Lower lobe of right lung (tissue), 2 donors: Measurements from ENCODE around the gene GALNT13. TPM values are rescaled to one million over a fixed set of nuclear protein-coding genes. Genes with fewer than 3 reads are reported as not detected.

ENCODE experiments used
- ATAC-seq, 2 donors: fragments of 200-7000 bp; cut with Tn5 transposase; one replicate each; pipeline ENCODE4 v1.9.1; 2020 to 2022; ENCODE audit warnings: mild to moderate bottlenecking in 2 of 2, moderate library complexity in 2 of 2
- DNase-seq: peaks from one replicate; pipeline ENCODE4 v3.0.0-alpha.2; 2020
- H3K27ac ChIP-seq: fragments of 200-600 bp; one replicate; pipeline ENCODE4 v1.8.0; 2022
- H3K27me3 ChIP-seq: fragments of 200-600 bp; one replicate; pipeline ENCODE4 v1.8.0; 2022; ENCODE audit warnings: low read depth
- H3K36me3 ChIP-seq: fragments of 200-600 bp; one replicate; pipeline ENCODE4 v1.8.0; 2022; ENCODE audit warnings: mild to moderate bottlenecking
- H3K4me1 ChIP-seq: fragments of 200-600 bp; one replicate; pipeline ENCODE4 v1.8.0; 2022
- H3K4me3 ChIP-seq: fragments of 200-600 bp; one replicate; pipeline ENCODE4 v1.8.0; 2022; ENCODE audit warnings: mild to moderate bottlenecking
- H3K9me3 ChIP-seq: fragments of 200-600 bp; one replicate; pipeline ENCODE4 v1.8.0; 2022
- CTCF ChIP-seq: fragments of 200-600 bp; IDR thresholded peaks from one replicate; pipeline ENCODE4 v1.8.0; 2022; ENCODE audit warnings: antibody characterized with exemption, mild to moderate bottlenecking
- intact Hi-C: fragments of 100-400 bp; cut with DNase I; formaldehyde crosslinking; loops from one replicate; pipeline ENCODE4 v1.11.0; 2022
- total RNA-seq: library from RNA; stranded (reverse); fragmentation: NEBNext Ultra II Directional; extraction: Animal tissue kit (Norgen Biotek cat#: 25700); gene quantifications from one replicate; pipeline ENCODE4 v1.2.1, GENCODE V29; 2021
- donor health status: DM: no; HTN: yes; CAD: no; lungs with severe emphysema.

Gene GALNT13
- total RNA-seq, 1 donor from 2014 or later: 2.4 TPM

DNA sequence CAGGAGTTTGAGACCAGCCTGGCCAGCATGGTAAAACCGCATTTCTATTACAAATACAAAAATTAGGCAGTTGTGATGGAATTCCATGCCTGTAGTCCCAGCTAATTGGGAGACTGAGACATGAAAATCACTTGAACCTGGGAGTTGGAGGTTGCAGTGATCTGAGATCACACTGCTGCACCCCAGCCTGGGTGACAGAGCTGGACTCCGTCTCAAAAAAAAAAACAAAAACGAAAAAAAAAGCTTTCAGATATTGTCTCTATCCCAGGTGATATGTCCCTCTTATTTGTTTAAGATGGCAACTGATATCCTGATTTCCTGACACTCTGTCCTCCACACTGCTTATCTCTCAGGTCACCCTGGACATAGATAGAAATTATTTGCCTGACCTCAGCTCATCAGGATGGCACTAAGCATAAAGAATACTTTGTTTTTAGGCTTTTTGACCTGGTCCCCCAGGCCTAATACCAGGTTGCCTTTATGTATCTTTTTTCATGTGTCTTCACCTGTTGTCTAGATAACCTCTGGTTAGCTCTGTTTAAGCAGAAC is 531.6 kb downstream of the GALNT13 start:
- H3K4me3 ChIP-seq: no peak overlapping the region
- H3K4me1 ChIP-seq: no peaks in the 10 kb centered on the region
- ATAC-seq (no peak), DNase-seq (no peak)
- TF ChIP-seq CTCF: no peak
- H3K27me3 ChIP-seq: no peaks in the 10 kb centered on the region
- intact Hi-C loops: no loop called here
- no peaks in the 10 kb centered on the region for H3K36me3 ChIP-seq
- no peak overlapping the region for H3K27ac ChIP-seq
- no peaks in the 10 kb centered on the region for H3K9me3 ChIP-seq

DNA sequence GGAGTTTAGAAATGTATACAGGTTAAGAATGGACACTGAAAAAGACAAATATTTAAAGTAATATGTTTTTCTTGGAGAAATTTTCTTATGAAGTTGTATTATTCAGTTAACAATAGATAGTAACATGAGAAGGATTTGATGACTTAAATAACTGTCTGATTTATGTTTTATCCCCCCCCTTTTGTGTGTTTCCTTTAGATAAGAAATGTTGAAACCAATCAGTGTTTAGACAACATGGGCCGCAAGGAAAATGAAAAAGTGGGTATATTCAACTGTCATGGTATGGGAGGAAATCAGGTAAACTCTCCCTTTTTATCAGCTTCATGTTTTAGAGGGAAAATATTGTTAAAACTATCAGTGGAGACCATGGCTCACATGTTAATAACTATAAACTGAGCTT is 537.1 kb downstream of the GALNT13 start:
- Histone ChIP-seq H3K27me3 (no peaks in the 10 kb centered on the region), H3K4me3 (no peak overlapping the region), H3K4me1 (no peaks in the 10 kb centered on the region), H3K36me3 (no peaks in the 10 kb centered on the region), H3K9me3 (no peaks in the 10 kb centered on the region), H3K27ac (no peak overlapping the region)
- no peak for ATAC-seq
- no peak for TF ChIP-seq CTCF
- DNase-seq: no peak
- intact Hi-C loops: no loop called here

DNA sequence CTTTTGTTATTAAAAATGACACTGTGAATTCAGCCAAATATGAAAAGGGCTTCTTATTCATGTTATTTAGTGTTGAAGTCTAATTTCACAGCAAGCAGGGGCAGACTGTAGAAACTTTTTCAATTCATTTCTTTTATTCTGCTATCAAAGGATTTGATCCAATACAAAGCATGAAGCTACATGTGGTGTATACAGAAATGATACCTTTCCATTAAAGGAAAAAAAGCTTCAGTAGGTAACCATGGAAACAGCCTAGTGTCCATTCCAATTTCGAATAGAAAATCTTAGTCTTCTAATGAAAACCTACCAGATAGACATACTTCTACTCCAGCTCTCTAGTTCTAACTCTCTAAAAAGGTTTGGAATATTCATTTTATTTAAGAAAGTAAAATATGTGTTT is 550.5 kb downstream of the GALNT13 start:
- no peaks in the 10 kb centered on the region for H3K9me3 ChIP-seq
- intact Hi-C loops: no loop called here
- no peak overlapping the region for H3K4me3 ChIP-seq
- DNase-seq (no peak), ATAC-seq (no peak)
- no peak overlapping the region for H3K27ac ChIP-seq
- H3K36me3 ChIP-seq: no peaks in the 10 kb centered on the region
- no peak for TF ChIP-seq CTCF
- H3K4me1 ChIP-seq: no peaks in the 10 kb centered on the region
- no peaks in the 10 kb centered on the region for H3K27me3 ChIP-seq

- intact Hi-C loops: no loop called here
- H3K4me1 ChIP-seq: no peaks in the 10 kb centered on the region
- no peak overlapping the region for H3K4me3 ChIP-seq
- DNase-seq (no peak), ATAC-seq (no peak)
- H3K9me3 ChIP-seq: no peaks in the 10 kb centered on the region
- H3K36me3 ChIP-seq: no peaks in the 10 kb centered on the region
- H3K27me3 ChIP-seq: no peaks in the 10 kb centered on the region
- TF ChIP-seq CTCF: no peak
- no peak overlapping the region for H3K27ac ChIP-seq
Observed at GRCh38 chr2:154425994-154426393, 554.3 kb downstream of the GALNT13 start.

DNA sequence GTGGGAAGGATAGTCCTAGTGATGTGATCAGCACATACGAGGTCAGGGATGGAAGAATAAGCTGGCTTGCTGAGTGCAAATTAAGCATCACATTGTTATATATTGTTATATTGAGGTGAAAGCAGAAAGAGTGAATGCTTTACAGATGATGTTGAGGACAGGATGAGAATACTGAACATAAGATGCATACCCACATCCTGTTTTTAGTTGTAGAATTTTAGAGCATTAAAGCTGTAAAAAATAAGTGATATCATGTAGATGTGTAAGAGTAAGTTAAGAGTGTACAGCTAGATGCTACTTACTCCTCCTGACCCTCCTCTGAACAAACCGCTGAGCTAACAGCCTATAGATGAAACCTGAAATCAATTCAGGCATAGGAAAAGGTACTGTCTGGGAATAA is 555.7 kb downstream of the GALNT13 start:
- no peak for DNase-seq
- no peaks in the 10 kb centered on the region for H3K9me3 ChIP-seq
- no peaks in the 10 kb centered on the region for H3K27me3 ChIP-seq
- no peaks in the 10 kb centered on the region for H3K36me3 ChIP-seq
- ATAC-seq: no peak
- no peak overlapping the region for H3K27ac ChIP-seq
- no peak overlapping the region for H3K4me3 ChIP-seq
- TF ChIP-seq CTCF: no peak
- intact Hi-C loops: no loop called here
- no peaks in the 10 kb centered on the region for H3K4me1 ChIP-seq

GRCh38 chr2:154428022-154428421 is 556.3 kb downstream of the GALNT13 start:
- intact Hi-C loops: no loop called here
- TF ChIP-seq CTCF: no peak
- Histone ChIP-seq H3K9me3 (no peaks in the 10 kb centered on the region), H3K27me3 (no peaks in the 10 kb centered on the region), H3K4me3 (no peak overlapping the region), H3K27ac (no peak overlapping the region), H3K36me3 (no peaks in the 10 kb centered on the region), H3K4me1 (no peaks in the 10 kb centered on the region)
- ATAC-seq (no peak), DNase-seq (no peak)
